Spleen (tissue), 11 donors: ENCODE measurements around the gene MSI2. TPM values are rescaled to one million over a fixed set of nuclear protein-coding genes. Genes with fewer than 3 reads are reported as not detected.

Experiments
- DNase-seq: peaks from one replicate; pipeline ENCODE4 v3.0.0-alpha.2; 2020
- H3K27ac ChIP-seq, 8 donors: fragments of 200-600 bp; sonication (generic) in 7 of 8; 1 replicate in 4 of 8; 2 replicates in 4 of 8; pipeline versions ENCODE4 v1.5.0 to v1.8.0; 2016 to 2021; ENCODE audit warnings: inconsistent platforms in 4 of 8, mild to moderate bottlenecking in 4 of 8, moderate library complexity in 1 of 8
- H3K27me3 ChIP-seq, 7 donors: fragments of 200-600 bp; sonication (generic) in 6 of 7; replicated peaks in 1 of 7; 1 replicate in 4 of 7; 2 replicates in 3 of 7; pipeline versions ENCODE4 v1.5.0 to v1.8.0; 2016 to 2021; ENCODE audit warnings: inconsistent platforms in 3 of 7, mild to moderate bottlenecking in 1 of 7
- H3K36me3 ChIP-seq, 6 donors: fragments of 200-600 bp; sonication (generic) in 5 of 6; 1 replicate in 4 of 6; 2 replicates in 2 of 6; pipeline versions ENCODE4 v1.5.0 to v1.8.0; 2016 to 2021; ENCODE audit warnings: inconsistent platforms in 2 of 6
- H3K4me1 ChIP-seq, 6 donors: fragments of 200-600 bp; sonication (generic) in 5 of 6; 1 replicate in 3 of 6; 2 replicates in 3 of 6; pipeline versions ENCODE4 v1.5.0 to v1.8.0; 2016 to 2021; ENCODE audit warnings: inconsistent platforms in 3 of 6
- H3K4me3 ChIP-seq, 8 donors: fragments of 200-600 bp; sonication (generic) in 7 of 8; 1 replicate in 4 of 8; 2 replicates in 4 of 8; pipeline versions ENCODE4 v1.5.0 to v1.8.0; 2016 to 2021; ENCODE audit warnings: inconsistent platforms in 4 of 8, mild to moderate bottlenecking in 4 of 8, moderate library complexity in 2 of 8
- H3K9me3 ChIP-seq, 8 donors: fragments of 200-600 bp; sonication (generic) in 7 of 8; 1 replicate in 4 of 8; 2 replicates in 4 of 8; pipeline versions ENCODE4 v1.5.0 to v1.8.0; 2016 to 2021; ENCODE audit warnings: inconsistent platforms in 4 of 8
- CTCF ChIP-seq, 11 experiments: fragments of 200-600 bp in 7 of 11; fragments of 450-650 bp in 4 of 11; sonication (generic) in 4 of 11; IDR thresholded peaks in 8 of 11; conservative IDR thresholded peaks in 3 of 11; 1 replicate in 7 of 11; 2 replicates in 4 of 11; pipeline versions ENCODE4 v1.4.0 to v1.8.0; 2016 to 2021; ENCODE audit warnings: antibody characterized with exemption in 11 of 11, inconsistent platforms in 4 of 11, mild to moderate bottlenecking in 1 of 11
- POLR2A ChIP-seq, 3 donors: fragments of 450-650 bp; IDR thresholded peaks; one replicate each; pipeline ENCODE4 v1.5.1; 2017; ENCODE audit warnings: antibody characterized with exemption in 3 of 3, mild to moderate bottlenecking in 1 of 3
- POLR2AphosphoS5 ChIP-seq, 3 donors: sonication (generic); formaldehyde crosslinking; IDR thresholded peaks; one replicate each; pipeline ENCODE4 v1.5.1; 2017; ENCODE audit warnings: antibody characterized with exemption in 3 of 3
- WGBS, 5 donors: extraction: QIAGEN DNeasy Blood & Tissue Kit in 3 of 5; methylation state at CpG; one replicate each; pipeline versions ENCODE4 v1.1.5 to v1.1.7; 2013 to 2018; 5-methylcytosine and 5-hydroxymethylcytosine counted together
- intact Hi-C: fragments of 100-400 bp; cut with DNase I; formaldehyde crosslinking; loops from one replicate; pipeline ENCODE4 v1.15.0; 2023; ENCODE audit warnings: low total_unique reads
- polyA plus RNA-seq, 3 donors: library from polyadenylated mRNA; stranded (reverse); fragments of 200-250 nt; gene quantifications; one replicate each; pipeline ENCODE4 v1.2.1, GENCODE V29; 2013
- total RNA-seq, 7 donors: library from RNA; depleted of rRNA in 3 of 7; stranded (reverse); fragments of >200 nt in 3 of 7; fragmentation: NEBNext Ultra II Directional in 4 of 7; extraction: Animal tissue kit (Norgen Biotek cat#: 25700) in 4 of 7; gene quantifications; one replicate each; pipeline versions ENCODE4 v1.1.0 to v1.2.1, GENCODE V29; 2016 to 2021
- donor health status: healthy with polysubstance abuse.
- donor health status: DM: no; HTN: no; CAD: no; lungs with moderate emphysema.
- donor health status: DM: no; HTN: no; CAD: no.
- donor health status: Bipolar disorder and iron deficiency.
- donor health status: healthy.
- donor health status: DM: no; HTN: no; CAD: no.
- donor health status: DM: yes; HTN: yes; CAD: no.

The MSI2 gene
- total and polyA plus RNA-seq, 10 donors: 9.8 to 131 (median 64.7) TPM

- 80 to 86% (median 81%) methylated on average over 9 of the region's 9 CpGs for WGBS, 5 donors
- Histone ChIP-seq H3K4me1 (peaks cover 0 to 4% (median 0%) of the 10 kb centered on the region in 6 donors), H3K4me3 (no peak overlapping the region), H3K27me3 (no peaks in the 10 kb centered on the region), H3K36me3 (peaks cover 0 to 14% (median 0%) of the 10 kb centered on the region in 6 donors), H3K27ac (peak overlapping the region in 4 of 8 donors; percentile 21 to 42 (median 31)), H3K9me3 (no peaks in the 10 kb centered on the region)
- TF ChIP-seq POLR2A (IDR thresholded peaks at IDR 0.05): no peak
- TF ChIP-seq CTCF (IDR thresholded peaks at IDR 0.05 in 8 of 11, conservative IDR thresholded peaks at IDR 0.05 in 3 of 11): no peak
- TF ChIP-seq POLR2AphosphoS5 (IDR thresholded peaks at IDR 0.05): no peak
- DNase-seq: no peak
- intact Hi-C loops: no loop called here
These were observed 73.3 kb downstream of the MSI2 start for GRCh38 chr17:57329380-57330214.

GRCh38 chr17:57330587-57330986, 74.3 kb downstream of the MSI2 start:
- intact Hi-C loops: no loop called here
- Histone ChIP-seq H3K27me3 (no peaks in the 10 kb centered on the region), H3K9me3 (no peaks in the 10 kb centered on the region), H3K4me1 (peaks cover 0 to 4% (median 0%) of the 10 kb centered on the region in 6 donors), H3K27ac (peak overlapping the region in 3 of 8 donors; percentile 21 to 42 (median 39)), H3K36me3 (peaks cover 0 to 4% (median 0%) of the 10 kb centered on the region in 6 donors), H3K4me3 (no peak overlapping the region)
- no peak for DNase-seq
- TF ChIP-seq POLR2AphosphoS5 (IDR thresholded peaks at IDR 0.05) (no peak), CTCF (IDR thresholded peaks at IDR 0.05 in 8 of 11, conservative IDR thresholded peaks at IDR 0.05 in 3 of 11) (no peak), POLR2A (IDR thresholded peaks at IDR 0.05) (no peak)
- WGBS, 5 donors: 93 to 96% (median 95%) methylated on average over 6 of the region's 6 CpGs

GRCh38 chr17:57331423-57331822, 75.1 kb downstream of the MSI2 start:
- Histone ChIP-seq H3K4me3 (no peak overlapping the region), H3K27ac (no peak overlapping the region), H3K36me3 (no peaks in the 10 kb centered on the region), H3K9me3 (no peaks in the 10 kb centered on the region), H3K27me3 (no peaks in the 10 kb centered on the region), H3K4me1 (peaks cover 0 to 4% (median 0%) of the 10 kb centered on the region in 6 donors)
- intact Hi-C loops: no loop called here
- DNase-seq: no peak
- TF ChIP-seq POLR2A (IDR thresholded peaks at IDR 0.05) (no peak), CTCF (IDR thresholded peaks at IDR 0.05 in 8 of 11, conservative IDR thresholded peaks at IDR 0.05 in 3 of 11) (no peak), POLR2AphosphoS5 (IDR thresholded peaks at IDR 0.05) (no peak)
- 91 to 95% (median 94%) methylated on average over 9 of the region's 9 CpGs for WGBS, 5 donors

GRCh38 chr17:57332501-57332900, 76.2 kb downstream of the MSI2 start:
- H3K4me1 ChIP-seq: peaks cover 0 to 4% (median 0%) of the 10 kb centered on the region in 6 donors
- no peak for DNase-seq
- no peaks in the 10 kb centered on the region for H3K27me3 ChIP-seq
- no peak overlapping the region for H3K27ac ChIP-seq
- WGBS, 5 donors: 93 to 96% (median 95%) methylated on average over 5 of the region's 5 CpGs
- H3K9me3 ChIP-seq: no peaks in the 10 kb centered on the region
- no peak overlapping the region for H3K4me3 ChIP-seq
- intact Hi-C loops: no loop called here
- TF ChIP-seq CTCF (IDR thresholded peaks at IDR 0.05 in 8 of 11, conservative IDR thresholded peaks at IDR 0.05 in 3 of 11): no peak
- no peak for TF ChIP-seq POLR2A (IDR thresholded peaks at IDR 0.05)
- TF ChIP-seq POLR2AphosphoS5 (IDR thresholded peaks at IDR 0.05): no peak
- no peaks in the 10 kb centered on the region for H3K36me3 ChIP-seq
